NCI-H526 (cell line): ENCODE data around the gene ANKRD26.
"Not testable (repeated sequence)": the region's sequence is repeated elsewhere in the genome, so short reads cannot be mapped to it uniquely, and the experiment has no call there.

Experiments
- DNase-seq, 2 experiments: peaks; one replicate each; lab custom pipeline; 2025; lab: John Stamatoyannopoulos, UW

The ANKRD26 gene

GRCh38 chr10:27099916-27100812, at the start of gene ANKRD26:
Gene ANKRD26 (minus strand): TSS chr10:27100494. CDS start chr10:27100326, 168 bp downstream.
- DNase-seq, result peak; percentile 93 to 95

- no peak for DNase-seq
Measured at GRCh38 chr10:27147701-27148100, 47.4 kb upstream of the ANKRD26 start.

GRCh38 chr10:27145937-27146336, 45.6 kb upstream of the ANKRD26 start:
- DNase-seq, result no peak

GRCh38 chr10:27143686-27144085, 43.4 kb upstream of the ANKRD26 start:
- no peak for DNase-seq

- no peak for DNase-seq
Measured at GRCh38 chr10:27138277-27138676, 38.0 kb upstream of the ANKRD26 start.

GRCh38 chr10:27134371-27134770, 34.1 kb upstream of the ANKRD26 start:
- no peak for DNase-seq

- no peak for DNase-seq
Measured at GRCh38 chr10:27108165-27108564, 7.9 kb upstream of the ANKRD26 start.

- no peak for DNase-seq
Measured at GRCh38 chr10:27104919-27105318, 4.6 kb upstream of the ANKRD26 start.

GRCh38 chr10:27100813-27101347, 586 bp upstream of the ANKRD26 start:
- peak in 1 of 2 experiments; percentile 31 for DNase-seq

GRCh38 chr10:27099448-27099847, 846 bp downstream of the ANKRD26 start:
- DNase-seq, result no peak

- DNase-seq, result no peak
Measured at GRCh38 chr10:27088119-27089044, 11.9 kb downstream of the ANKRD26 start.

- DNase-seq, result no peak
Measured at GRCh38 chr10:27072436-27073114, 27.7 kb downstream of the ANKRD26 start.

- no peak for DNase-seq
Measured at GRCh38 chr10:27068217-27068891, 31.9 kb downstream of the ANKRD26 start.

GRCh38 chr10:27065084-27065483, 35.2 kb downstream of the ANKRD26 start:
- no peak for DNase-seq

GRCh38 chr10:27052656-27053055, 47.6 kb downstream of the ANKRD26 start:
- DNase-seq, result no peak

- not testable (repeated sequence) for DNase-seq
Measured at GRCh38 chr10:27045247-27045646, 55.0 kb downstream of the ANKRD26 start.

- DNase-seq, result no peak
Measured at GRCh38 chr10:27041196-27041595, 59.1 kb downstream of the ANKRD26 start.

- DNase-seq, result no peak
Measured at GRCh38 chr10:27038168-27038567, 62.1 kb downstream of the ANKRD26 start.

GRCh38 chr10:27035163-27035562, 65.1 kb downstream of the ANKRD26 start:
- no peak for DNase-seq

- DNase-seq, result no peak
Measured at GRCh38 chr10:27030060-27030459, 70.2 kb downstream of the ANKRD26 start.

GRCh38 chr10:27022048-27022447, 78.2 kb downstream of the ANKRD26 start:
- no peak for DNase-seq
